ENCODE measurements around the gene CETN1.

The CETN1 gene

GRCh38 chr18:580154-580553 is at the start of gene CETN1:
Gene CETN1 (plus strand): TSS chr18:580380. CDS start chr18:580409, 29 bp downstream.
- ChIA-PET CTCF (no interaction called here), POLR2A (no interaction called here)
- no peak for DNase-seq (ENCODE audit: extremely low spot score)
- TF ChIP-seq SP1 (IDR thresholded peaks at IDR 0.05) (no peak), ELF4 (IDR thresholded peaks at IDR 0.05) (no peak), PKNOX1 (IDR thresholded peaks at IDR 0.05) (no peak), ARNT (IDR thresholded peaks at IDR 0.05) (no peak), FOXA1 (IDR thresholded peaks at IDR 0.05) (no peak), LEF1 (IDR thresholded peaks at IDR 0.05; ENCODE audit: borderline replicate concordance) (no peak), BHLHE40 (IDR thresholded peaks at IDR 0.05; ENCODE audit: borderline replicate concordance) (no peak), HDGF (IDR thresholded peaks at IDR 0.05; ENCODE audit: borderline replicate concordance) (no peak), NFRKB (IDR thresholded peaks at IDR 0.05) (no peak), CTBP1 (IDR thresholded peaks at IDR 0.05; ENCODE audit: borderline replicate concordance) (no peak), FOXK2 (IDR thresholded peaks at IDR 0.05) (no peak), SUZ12 (IDR thresholded peaks at IDR 0.05) (no peak), L3MBTL2 (conservative IDR thresholded peaks at IDR 0.05) (no peak), ZNF384 (IDR thresholded peaks at IDR 0.05) (no peak), TARDBP (IDR thresholded peaks at IDR 0.05) (no peak), FOXM1 (IDR thresholded peaks at IDR 0.05; ENCODE audit: borderline replicate concordance) (no peak)

- POLR2A ChIA-PET, result no interaction called here
- DNase-seq (ENCODE audit: extremely low spot score), result no peak
- CTCF ChIA-PET, result no interaction called here
- TF ChIP-seq NFRKB (IDR thresholded peaks at IDR 0.05) (no peak), ELF4 (IDR thresholded peaks at IDR 0.05) (no peak), SUZ12 (IDR thresholded peaks at IDR 0.05) (no peak), FOXA1 (IDR thresholded peaks at IDR 0.05) (no peak), FOXM1 (IDR thresholded peaks at IDR 0.05; ENCODE audit: borderline replicate concordance) (no peak), ARNT (IDR thresholded peaks at IDR 0.05) (no peak), CTBP1 (IDR thresholded peaks at IDR 0.05; ENCODE audit: borderline replicate concordance) (no peak), ZNF384 (IDR thresholded peaks at IDR 0.05) (no peak), L3MBTL2 (conservative IDR thresholded peaks at IDR 0.05) (no peak), HDGF (IDR thresholded peaks at IDR 0.05; ENCODE audit: borderline replicate concordance) (no peak), BHLHE40 (IDR thresholded peaks at IDR 0.05; ENCODE audit: borderline replicate concordance) (no peak), LEF1 (IDR thresholded peaks at IDR 0.05; ENCODE audit: borderline replicate concordance) (no peak), TARDBP (IDR thresholded peaks at IDR 0.05) (no peak), PKNOX1 (IDR thresholded peaks at IDR 0.05) (no peak), SP1 (IDR thresholded peaks at IDR 0.05) (no peak), FOXK2 (IDR thresholded peaks at IDR 0.05) (no peak)
Measured at GRCh38 chr18:532018-532417, 48.2 kb upstream of the CETN1 start.

- ChIA-PET POLR2A (no interaction called here), CTCF (no interaction called here)
- TF ChIP-seq BHLHE40 (IDR thresholded peaks at IDR 0.05; ENCODE audit: borderline replicate concordance) (no peak), NFRKB (IDR thresholded peaks at IDR 0.05) (no peak), TARDBP (IDR thresholded peaks at IDR 0.05) (no peak), SUZ12 (IDR thresholded peaks at IDR 0.05) (no peak), HDGF (IDR thresholded peaks at IDR 0.05; ENCODE audit: borderline replicate concordance) (no peak), FOXA1 (IDR thresholded peaks at IDR 0.05) (no peak), L3MBTL2 (conservative IDR thresholded peaks at IDR 0.05) (no peak), LEF1 (IDR thresholded peaks at IDR 0.05; ENCODE audit: borderline replicate concordance) (no peak), CTBP1 (IDR thresholded peaks at IDR 0.05; ENCODE audit: borderline replicate concordance) (no peak), ARNT (IDR thresholded peaks at IDR 0.05) (no peak), PKNOX1 (IDR thresholded peaks at IDR 0.05) (no peak), FOXK2 (IDR thresholded peaks at IDR 0.05) (no peak), ZNF384 (IDR thresholded peaks at IDR 0.05) (no peak), SP1 (IDR thresholded peaks at IDR 0.05) (no peak), ELF4 (IDR thresholded peaks at IDR 0.05) (no peak), FOXM1 (IDR thresholded peaks at IDR 0.05; ENCODE audit: borderline replicate concordance) (no peak)
- no peak for DNase-seq (ENCODE audit: extremely low spot score)
Measured at GRCh38 chr18:532632-533031, 47.5 kb upstream of the CETN1 start.

- CTCF ChIA-PET, result no interaction called here
- TF ChIP-seq ARNT (IDR thresholded peaks at IDR 0.05) (no peak), ELF4 (IDR thresholded peaks at IDR 0.05) (no peak), NFRKB (IDR thresholded peaks at IDR 0.05) (no peak), PKNOX1 (IDR thresholded peaks at IDR 0.05) (no peak), BHLHE40 (IDR thresholded peaks at IDR 0.05; ENCODE audit: borderline replicate concordance) (no peak), SP1 (IDR thresholded peaks at IDR 0.05) (no peak), TARDBP (IDR thresholded peaks at IDR 0.05) (no peak), FOXK2 (IDR thresholded peaks at IDR 0.05) (no peak), L3MBTL2 (conservative IDR thresholded peaks at IDR 0.05) (no peak), CTBP1 (IDR thresholded peaks at IDR 0.05; ENCODE audit: borderline replicate concordance) (no peak)
- DNase-seq (ENCODE audit: extremely low spot score), result no peak
- POLR2A ChIA-PET, result no interaction called here
Measured at GRCh38 chr18:533995-534601, 46.1 kb upstream of the CETN1 start.

- ChIA-PET POLR2A (no interaction called here), CTCF (no interaction called here)
- DNase-seq (ENCODE audit: extremely low spot score), result no peak
- TF ChIP-seq ZNF384 (IDR thresholded peaks at IDR 0.05), result no peak
- no peak for TF ChIP-seq NFRKB (IDR thresholded peaks at IDR 0.05)
- no peak for TF ChIP-seq ELF4 (IDR thresholded peaks at IDR 0.05)
- no peak for TF ChIP-seq L3MBTL2 (conservative IDR thresholded peaks at IDR 0.05)
- no peak for TF ChIP-seq ARNT (IDR thresholded peaks at IDR 0.05)
- no peak for TF ChIP-seq SUZ12 (IDR thresholded peaks at IDR 0.05)
Measured at GRCh38 chr18:543447-544078, 36.6 kb upstream of the CETN1 start.

Data from HEK293T (cell line).